ENCODE data around the gene DAAM1.

DAAM1 gene

DNA sequence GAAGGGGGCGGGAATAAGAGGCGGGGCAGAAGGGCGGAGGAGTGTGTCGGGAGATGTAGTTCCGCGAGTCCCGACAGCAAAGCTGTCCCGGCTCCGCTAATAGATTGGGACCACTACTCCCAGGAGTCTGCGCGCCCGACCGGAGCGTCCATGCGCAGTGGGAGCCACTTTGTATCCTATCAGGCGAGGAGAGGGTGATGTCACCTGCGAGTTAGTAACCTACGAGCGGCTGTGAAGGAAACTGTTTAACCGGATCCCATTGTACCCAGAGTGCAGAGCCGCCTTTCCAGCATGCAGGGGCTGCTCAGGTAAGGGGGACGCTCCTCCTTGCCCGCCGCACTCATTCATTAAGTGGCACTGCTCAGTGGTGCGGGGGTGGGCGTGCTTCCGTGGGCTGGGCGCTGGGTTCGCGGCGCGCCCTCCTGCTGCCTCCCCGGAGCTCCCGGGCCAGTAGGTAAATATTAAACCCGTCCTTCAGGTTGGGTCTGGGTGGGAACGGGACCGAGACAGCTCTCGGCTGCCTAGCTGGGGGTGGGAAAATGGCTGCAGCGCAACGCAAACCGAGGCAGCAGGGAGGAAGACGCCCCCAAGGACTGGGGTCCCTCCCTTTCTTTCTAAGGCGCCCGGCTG is at the start of gene DAAM1:
DAAM1 (plus strand) TSS at position 207 of the 630 bp plus-strand sequence. CDS start 74,811 bp downstream, outside the sequence.
- peak; percentile 94 for DNase-seq

DNA sequence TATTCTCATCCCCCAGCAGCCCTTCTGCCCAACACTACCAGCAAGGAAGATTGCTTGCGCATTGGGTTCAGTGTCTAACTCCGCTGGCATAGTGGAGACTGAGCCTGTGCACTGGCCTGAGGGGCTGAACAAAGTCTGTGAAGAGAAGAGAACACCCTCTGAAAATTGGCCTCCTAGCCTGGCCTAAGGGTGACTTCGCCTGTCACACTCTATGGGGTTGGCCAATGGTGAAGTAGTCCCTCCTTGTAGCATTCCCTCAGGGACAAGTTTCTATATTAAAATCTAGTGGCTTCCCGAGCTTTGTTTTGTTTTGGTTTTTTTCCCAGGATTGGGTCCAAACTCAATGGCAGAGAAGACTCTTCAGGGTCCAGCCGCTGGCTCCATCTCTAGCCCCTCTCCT is 49.1 kb upstream of the DAAM1 start:
- no peak for DNase-seq

DNA sequence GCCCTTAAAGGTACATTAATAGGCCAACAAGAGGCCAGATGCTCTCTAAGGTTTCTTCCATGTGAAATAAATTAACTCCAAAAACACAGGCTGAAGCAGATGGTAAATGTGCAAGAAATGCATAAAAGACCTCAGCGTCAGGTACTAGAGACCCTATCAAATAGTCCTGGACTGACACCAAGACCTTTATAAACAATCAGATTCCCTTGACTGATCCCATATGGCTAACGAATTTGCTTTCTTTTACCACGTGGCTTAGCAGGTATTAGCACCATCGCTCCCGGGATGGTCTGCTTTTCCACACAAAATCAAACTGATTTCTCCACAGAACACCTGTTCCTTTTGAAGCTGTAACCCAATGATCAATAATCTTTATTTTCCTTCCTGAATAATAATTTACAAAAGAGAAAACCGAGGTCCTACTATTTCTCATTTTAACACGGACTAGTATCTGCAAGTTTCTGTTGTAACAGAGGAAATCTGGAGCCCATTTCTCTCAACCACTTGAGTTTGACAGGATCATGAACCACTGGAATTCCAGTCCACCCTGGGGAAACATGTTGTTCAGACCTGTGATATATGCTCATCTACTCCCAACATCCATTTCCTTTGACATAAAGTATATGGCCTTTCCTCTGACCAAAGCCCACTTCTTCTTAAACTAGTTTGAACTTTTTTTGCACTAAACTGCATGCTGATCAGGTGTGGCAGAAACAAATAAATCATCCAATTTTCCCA is 48.2 kb upstream of the DAAM1 start:
- no peak for DNase-seq

DNA sequence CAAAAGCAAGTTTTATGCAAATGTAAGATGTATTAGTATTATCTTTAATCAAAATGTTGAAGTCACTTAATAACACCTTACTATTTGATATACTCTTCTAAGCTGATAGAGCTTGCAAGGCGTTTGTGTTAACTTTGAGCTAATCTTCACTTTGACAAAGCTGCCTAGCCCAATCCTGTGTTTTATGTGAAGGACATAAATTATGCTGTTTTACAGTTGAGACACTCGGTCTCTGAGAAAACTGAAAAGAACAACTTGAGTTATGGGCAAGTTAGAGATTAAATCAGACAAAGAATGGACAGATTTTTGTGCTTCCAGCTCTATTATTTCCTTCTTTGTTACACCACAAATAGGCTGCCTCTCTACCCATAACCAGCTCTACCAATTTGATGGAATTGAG is 42.0 kb upstream of the DAAM1 start:
- no peak for DNase-seq

DNA sequence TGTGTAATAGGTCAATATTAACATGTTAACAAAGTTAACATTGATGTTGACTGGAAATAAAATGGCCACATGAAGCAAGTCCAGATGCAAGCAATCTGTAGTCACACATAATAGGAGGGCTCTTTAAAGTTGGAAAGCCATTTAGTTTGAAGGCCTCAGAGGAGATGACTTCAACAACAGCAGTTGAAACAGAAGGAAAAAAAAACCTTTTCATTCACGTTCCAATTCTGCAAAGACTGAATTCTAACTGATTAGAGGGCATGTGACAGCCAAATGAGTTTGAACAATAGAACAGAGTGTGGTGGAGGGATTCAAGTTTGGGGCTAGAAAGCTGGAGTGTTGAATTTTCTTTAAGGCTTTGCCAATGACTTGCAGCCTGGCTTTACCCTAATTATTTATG is 41.5 kb upstream of the DAAM1 start:
- peak; percentile 64 for DNase-seq

DNA sequence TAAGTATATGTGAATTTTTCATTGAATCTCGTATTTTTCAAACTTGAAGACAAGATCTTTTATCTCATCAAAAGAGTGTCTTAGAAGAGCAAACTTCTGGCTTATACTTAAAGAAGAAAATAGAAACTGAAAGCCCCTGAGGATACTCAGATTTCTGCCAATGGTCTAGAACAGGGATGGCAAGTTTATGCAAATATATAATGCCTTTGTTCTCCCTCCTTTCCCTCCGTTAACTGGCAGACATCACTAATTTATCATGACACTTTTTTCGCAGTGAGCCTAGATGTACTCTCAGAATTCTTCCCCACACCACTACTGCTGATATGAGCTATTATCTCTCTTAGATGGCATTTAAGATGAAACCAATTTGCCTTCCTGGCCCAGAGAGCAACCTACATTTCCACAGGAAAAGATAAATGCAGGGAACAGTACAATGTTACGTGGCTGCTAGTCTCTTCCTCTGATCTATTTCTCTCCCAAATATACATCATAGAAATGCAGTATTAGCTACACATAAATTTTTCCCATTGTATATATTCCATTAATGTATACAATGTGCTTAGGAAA is 40.0 kb upstream of the DAAM1 start:
- DNase-seq: no peak

DNA sequence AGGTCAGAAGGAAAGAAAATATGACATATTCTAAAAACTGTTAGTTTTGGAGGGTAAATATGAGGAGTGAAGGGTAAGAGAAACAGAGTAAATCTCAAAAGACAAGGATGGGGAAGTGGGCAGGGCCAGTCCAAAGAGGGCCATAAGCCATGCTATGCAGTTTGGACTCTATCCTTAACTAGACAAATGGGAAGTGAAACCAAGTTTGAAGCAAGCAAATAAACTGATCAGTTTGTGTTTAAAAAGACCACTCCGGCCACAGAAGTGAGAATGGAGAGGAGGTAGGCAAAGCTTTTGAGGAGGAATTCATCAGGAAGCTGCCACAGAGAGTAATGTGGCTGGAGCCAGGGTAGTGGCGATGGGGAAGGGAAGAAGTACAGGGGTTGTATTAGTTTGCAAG is 37.5 kb upstream of the DAAM1 start:
- no peak for DNase-seq

DNA sequence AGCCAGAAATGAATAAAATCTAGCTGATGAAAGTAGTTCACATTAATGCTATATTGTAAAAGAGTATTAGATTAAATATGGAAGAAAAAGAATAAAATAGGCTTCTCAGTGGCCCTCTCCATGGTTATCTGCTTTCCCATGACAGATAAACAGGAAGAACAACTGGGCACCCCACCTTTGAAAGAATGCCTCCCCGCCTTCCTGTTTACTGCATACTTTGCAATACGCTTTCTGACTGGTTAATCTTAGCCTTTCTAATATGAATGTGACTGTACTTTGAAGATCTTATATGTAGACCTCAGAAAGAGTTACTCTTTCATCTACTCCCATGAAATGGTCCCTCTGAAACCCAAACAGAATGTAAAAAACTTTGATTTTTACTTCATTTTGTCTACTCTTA is 34.1 kb upstream of the DAAM1 start:
- no peak for DNase-seq

DNA sequence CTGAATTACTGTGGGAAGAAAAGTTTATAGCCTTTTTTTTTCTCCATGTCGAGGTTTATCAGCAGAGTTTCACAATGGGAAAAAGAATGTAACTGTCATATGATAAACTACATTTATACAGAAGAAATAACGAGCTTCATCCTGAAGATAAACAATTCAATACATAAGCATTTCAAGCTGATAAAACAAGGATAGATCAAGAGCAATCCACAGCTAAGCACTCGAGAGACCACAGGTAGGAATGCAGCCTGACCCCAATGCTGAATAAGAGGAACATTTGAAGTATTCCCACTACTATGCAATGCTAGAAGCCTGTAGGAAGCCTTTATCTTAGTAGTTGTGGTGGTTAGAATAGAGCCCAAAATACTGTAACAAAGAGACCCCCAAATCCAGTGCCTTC is 32.6 kb upstream of the DAAM1 start:
- DNase-seq: no peak

DNA sequence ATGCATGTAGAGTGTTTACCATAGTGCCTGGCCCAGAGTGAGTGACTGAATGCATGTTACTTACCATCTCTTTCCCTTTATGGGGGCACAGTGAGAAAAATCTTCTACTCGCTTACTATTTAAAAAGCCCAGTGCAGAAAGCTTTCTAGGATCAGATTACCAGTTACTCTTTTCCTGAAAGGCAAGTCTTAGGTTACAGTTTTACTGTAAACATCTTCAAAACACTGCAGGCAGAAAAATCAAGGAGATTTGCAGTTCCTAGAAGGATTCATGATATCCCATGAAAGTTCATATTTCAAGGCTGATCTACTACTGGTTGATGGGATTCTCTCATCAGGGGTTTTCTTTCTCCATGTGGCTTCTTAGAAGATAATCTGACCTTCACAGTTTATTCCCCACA is 29.3 kb upstream of the DAAM1 start:
- DNase-seq: no peak

DNA sequence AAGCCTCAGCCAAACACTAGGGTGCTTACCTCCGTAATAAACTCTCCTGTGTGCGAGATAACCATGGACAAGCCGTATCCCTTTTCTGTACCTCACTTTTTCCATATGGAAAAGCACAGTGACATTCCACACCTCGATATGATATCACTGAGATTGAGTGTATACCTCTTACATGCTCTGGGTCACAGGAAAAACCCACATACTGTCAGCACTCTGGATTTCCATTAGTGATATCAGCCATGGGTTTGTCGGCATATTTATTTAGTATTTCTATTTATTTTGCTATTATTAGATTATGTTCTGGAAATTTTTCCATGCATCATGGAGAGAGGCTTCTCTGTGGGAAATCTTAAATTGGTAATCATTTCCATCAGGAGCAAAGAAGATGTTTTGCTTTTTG is 28.0 kb upstream of the DAAM1 start:
- no peak for DNase-seq

DNA sequence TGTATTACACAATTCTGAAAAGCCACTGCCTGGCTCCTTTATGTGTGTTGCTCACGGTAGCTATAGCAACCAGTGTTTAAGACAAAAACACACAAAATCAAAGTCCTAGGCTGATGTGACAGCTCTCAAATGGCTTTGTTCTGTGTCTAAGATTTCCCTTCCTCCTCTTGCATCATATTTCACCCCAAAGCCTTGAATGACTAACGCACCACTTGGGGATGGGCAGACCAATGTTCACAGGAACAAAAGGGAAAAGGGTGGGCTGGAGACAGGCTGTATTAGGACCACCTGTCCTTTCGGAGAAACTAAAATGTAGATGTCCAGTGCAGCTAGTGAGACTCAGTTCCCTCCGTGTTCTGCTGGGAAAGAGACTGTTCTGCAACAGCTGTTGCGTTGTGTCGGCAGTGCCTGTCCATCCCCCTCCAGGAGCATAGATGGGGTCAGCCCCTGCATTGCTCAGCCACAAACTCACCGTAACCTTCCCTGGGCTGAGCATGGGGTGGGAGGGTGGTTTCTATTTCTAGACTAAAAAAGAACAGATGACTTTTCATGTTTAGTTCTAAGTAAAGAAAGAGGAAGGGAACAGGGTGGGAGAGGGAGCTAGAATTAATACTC is 26.8 kb upstream of the DAAM1 start:
- peak; percentile 60 for DNase-seq

DNA sequence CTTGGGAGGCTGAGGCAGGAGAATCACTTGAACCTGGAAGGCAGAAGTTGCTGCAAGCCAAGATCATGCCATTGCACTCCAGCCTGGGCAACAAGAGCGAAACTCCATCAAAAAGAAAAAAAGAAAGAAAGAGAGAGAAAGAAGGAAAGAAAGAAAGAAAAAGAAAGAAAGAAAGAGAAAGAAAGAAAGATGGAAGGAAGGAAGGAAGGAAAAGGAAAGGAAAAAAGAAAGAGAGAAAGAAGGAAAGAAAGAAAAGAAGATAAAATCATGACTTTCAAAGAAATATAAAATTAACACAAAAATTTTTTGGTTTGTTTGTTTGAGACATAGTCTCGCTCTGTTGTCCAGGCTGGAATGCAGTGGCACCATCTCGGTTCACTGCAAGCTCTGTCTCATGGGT is 22.2 kb upstream of the DAAM1 start:
- no peak for DNase-seq

DNA sequence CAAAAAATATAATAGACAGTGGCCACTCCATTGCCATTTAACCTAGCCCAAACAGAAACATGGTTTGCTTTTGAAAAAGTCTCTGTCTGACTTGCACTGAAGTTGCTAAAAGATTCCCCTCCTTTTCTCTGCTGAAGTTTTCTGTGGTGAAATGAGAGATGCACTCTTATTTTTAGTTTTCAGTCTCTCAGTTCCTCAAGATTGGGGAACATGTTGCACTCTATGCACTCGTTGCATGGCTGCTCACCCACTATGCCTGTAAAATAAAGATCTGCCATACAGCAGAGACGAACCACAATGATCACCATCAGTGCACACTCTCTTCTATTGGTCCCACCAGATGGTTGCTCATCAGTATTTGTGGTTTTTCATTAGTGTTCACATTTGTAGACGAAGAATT is 13.1 kb upstream of the DAAM1 start:
- no peak for DNase-seq

DNA sequence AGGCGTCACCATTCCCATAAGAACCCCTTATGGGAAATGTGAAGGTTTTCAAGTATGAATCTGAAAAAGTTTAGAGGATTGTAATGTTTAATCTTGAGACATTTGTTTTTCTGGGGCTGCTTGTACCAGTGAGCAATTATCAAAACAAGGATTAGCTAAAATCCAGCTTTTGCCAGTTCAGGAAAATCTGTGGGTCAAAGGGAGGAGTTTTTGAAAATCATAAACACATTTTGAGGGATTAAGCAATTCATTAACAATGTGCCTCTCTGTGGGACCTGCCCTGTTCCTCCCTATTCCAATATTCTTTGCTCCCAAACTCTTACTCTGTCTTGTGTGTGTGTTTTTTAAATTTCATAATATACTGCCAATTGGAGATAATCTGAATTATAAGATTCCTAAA is 11.7 kb upstream of the DAAM1 start:
- no peak for DNase-seq

DNA sequence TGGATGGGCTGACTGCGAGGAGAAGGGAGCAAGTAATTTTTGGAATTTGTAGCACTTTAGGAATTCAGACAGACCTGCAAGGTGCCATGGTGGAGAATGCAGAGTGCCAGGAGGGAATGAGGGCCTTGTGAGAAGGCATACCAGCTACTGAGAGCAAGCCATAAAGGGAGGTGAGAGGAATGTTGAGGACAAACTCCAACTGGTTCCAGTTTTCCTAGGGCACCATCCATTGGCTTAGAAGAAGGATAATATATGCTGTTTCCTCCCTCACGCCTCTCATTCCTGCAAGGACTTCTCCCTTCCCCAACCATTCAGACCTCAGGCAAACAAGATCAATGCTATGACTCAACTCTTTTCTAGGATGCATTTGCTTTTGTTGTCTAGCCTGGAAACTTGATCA is 11.2 kb upstream of the DAAM1 start:
- DNase-seq: no peak

DNA sequence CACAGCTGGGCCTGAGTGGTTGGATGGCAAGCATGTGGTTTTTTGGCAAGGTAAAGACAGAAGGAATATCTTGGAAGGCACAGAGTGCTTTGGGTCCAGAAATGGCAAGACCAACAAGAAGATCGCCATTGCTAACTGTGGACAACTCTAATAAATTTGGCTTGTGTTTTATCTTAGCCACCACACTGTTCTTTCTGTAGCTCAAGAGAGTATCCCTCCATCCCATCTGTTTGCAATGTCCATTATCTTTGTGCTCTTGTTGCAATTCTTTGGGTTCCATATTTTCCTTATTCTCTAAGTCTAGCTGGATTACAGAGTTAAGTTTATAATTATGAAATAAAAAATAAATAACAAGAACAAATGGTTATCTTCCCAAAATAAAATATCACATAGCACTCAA is 6.7 kb upstream of the DAAM1 start:
- no peak for DNase-seq

DNA sequence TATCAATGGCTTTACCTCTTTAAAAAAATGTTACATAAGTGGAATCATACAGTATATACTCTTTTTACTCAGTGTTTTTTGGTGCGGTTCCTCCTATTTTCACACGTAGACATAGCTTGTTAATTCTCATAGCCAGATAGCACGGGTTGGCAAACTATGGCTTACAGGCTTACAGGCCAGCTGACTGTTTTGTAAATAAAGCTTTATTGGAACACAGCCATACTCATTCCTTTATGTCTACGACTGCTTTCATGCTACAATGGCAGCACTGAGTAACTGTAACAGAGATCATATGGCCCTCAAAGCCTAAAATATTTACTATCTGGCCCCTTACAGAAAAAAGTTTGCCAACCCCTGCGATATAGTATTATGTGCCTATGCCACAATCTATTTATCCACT is 5.8 kb upstream of the DAAM1 start:
- no peak for DNase-seq

DNA sequence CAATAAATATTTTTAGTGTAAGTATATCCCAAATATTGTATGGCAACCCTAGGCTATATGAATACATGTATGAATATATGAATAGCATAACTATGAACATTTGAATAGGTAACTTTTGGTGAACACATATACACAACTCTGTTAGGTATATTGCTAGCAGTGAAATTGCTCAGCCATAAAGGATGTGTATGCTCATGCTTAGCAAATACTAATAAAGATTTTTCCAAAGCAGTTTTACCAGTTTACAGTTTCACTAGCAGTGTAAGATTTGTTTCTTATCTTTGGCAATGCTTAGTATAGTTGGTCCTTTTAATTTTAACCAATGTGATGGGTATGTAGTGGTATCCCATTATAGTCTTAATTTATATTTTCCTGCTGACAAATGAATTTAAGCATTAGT is 5.3 kb upstream of the DAAM1 start:
- no peak for DNase-seq

DNA sequence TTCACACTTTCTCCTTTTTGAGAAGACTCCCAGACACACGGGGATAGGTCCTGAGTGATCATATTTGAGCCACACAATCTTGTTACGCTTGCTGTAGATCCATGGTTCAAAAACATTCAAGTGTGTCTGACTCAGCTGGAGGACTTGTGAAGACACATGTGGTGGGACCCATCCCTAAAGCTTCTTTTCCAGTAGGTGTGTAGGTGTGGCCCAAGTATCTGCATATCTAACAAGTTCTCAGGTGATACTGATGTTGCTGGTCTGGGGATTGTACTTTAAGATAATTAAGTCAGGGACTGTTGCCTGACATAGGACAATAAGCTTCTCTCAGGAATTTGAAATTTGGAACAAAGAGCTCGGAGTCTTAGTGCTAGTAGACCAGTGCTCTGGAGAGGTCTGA is 4.1 kb upstream of the DAAM1 start:
- no peak for DNase-seq

DNA sequence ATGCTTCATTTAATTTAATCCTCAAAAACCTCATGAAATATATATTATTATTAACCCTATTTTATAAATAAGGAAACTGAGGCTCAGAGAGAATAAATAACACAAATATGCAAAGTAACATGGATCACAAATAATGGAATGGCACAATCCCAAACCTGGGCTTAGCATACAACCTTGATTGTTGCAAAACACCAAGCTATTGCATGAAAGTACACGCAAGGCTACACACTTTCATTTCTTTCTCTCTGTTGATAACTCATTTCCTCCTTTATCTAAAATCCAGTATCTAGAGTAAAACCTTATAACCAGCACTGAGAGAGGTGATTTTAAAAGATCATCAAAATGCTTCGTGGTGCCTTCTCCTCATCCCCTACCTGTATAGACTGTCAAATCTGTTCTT is 2.8 kb upstream of the DAAM1 start:
- no peak for DNase-seq

DNA sequence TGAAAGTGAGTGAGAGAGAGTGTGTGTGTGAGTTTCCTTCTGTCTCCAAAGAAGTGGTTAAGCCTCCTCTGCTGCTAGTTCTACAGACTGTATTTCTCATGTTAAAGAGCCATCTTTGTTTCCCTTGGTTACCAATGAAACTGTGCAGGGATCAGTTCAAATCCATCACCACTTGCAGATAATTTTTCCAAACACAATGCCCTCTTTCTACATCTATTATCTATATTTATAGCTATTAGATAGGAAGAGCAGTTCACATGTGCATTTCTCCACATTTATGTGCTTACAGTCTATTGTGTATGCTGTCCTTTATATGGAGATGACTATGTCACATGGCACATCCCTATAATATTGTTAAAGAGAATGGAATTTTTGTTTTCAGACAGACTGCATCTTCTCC is 2.2 kb upstream of the DAAM1 start:
- no peak for DNase-seq

DNA sequence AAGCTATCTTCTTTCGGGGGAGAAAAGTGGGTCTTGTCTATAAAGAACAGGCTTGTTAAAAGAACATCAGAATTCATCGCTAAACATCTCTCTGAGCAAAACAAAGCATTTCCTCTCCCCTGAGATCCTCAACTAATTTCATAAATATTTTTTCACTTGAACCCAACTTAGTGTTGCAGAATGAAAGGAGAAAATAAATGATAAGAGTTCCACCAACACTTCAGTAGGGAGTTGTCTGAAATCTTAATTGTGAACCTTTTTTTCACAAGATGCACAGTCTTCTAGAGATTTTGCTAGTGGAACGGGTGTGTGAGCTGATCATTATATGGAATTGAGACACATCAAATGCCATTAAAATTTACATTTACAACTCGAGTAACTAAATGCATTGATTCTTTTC is 1.3 kb upstream of the DAAM1 start:
- no peak for DNase-seq

DNA sequence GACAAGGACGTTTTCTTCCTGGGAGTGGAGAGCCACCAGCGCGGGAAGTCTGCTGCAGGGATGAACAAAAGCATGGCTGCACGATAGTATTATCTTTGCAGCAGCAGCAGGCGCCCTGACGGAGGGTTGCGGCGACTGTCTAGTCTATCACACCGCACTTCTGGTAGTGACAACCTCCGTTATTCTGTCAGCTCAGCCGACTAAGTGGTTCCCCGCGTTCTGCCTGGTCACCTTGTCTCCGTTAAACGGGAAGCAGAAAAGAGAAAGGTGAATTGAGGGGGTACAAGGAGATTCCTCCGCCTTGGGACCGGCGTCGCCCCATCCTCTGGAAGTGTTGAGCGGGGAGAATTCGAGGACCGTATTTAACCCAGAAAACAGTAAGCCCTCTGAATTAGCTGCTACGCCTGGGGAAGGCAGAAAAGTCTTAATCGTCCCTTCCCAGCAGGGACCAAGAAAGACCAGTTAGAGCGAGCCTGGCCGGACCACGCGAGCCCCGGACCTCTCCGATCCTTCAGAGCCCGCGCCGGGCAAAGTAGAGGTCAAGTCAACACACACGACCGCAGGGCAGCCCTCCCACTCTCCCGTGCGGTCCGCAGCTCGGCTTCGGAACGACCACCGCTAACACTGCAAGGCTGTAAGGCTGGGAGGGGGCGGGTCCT is 536 bp upstream of the DAAM1 start:
- peak; percentile 94 for DNase-seq

Measured in retina (tissue), 1 donor.